T-helper 2 cell treated with Interferon-gamma antibody and Interleukin-4, amounts not matched to agents 100 ng/mL and 5 ng/mL, for 36 hours (primary cell): ENCODE data around the gene INCA1. TPM values are rescaled to one million over a fixed set of nuclear protein-coding genes. Genes with fewer than 3 reads are reported as not detected.

ENCODE experiments used
- intact Hi-C: fragments of 100-400 bp; cut with micrococcal nuclease; formaldehyde crosslinking; loops from one replicate; pipeline ENCODE4 v1.15.1; 2023
- total RNA-seq: library from RNA; stranded (reverse); gene quantifications from 2 replicates; pipeline ENCODE4 v1.2.3, GENCODE V29; 2022

The INCA1 gene
- total RNA-seq, 1 donor from 2014 or later, result 0.27 TPM

DNA sequence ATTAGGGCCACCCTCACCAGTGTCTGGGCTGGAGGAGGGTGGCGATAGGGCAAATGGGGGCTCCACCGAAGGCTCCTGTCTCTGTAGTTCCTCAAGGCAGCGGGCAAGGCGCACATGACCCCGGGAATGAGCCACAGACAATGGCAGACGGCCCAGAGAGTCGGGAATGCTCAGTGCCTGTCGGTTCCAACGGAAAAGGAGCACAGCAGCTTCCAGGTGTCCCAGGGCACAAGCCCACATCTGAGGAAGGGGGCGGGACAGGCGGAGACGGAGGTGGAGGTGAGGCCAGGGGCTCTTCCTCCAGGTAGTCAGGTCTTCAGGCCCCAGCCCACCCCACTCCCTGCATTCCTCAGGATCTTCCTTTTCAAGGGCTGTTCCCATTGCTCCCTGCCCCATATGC is 24.6 kb downstream of the INCA1 start:
- intact Hi-C loops, result no loop called here

DNA sequence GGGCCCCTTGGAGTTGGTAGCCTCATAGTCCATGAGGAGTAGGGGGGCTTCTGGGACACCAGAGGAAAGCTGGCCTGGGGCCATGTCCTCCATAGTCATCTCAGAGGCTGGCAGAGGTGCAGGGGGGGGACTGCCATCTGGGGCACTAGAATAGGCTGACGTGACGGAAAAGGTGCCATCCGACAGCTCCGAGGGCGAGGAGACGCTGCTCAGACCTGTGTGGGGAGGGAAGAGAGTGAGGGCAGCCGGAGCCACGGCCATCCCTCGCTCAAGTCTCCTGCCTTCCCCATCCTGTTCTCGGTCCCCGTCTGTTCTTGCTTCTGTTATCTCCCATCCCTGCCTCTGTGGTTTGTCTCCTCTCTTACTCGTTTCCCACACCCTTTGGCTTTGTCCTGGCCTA is 25.0 kb downstream of the INCA1 start:
- intact Hi-C loops, result no loop called here

DNA sequence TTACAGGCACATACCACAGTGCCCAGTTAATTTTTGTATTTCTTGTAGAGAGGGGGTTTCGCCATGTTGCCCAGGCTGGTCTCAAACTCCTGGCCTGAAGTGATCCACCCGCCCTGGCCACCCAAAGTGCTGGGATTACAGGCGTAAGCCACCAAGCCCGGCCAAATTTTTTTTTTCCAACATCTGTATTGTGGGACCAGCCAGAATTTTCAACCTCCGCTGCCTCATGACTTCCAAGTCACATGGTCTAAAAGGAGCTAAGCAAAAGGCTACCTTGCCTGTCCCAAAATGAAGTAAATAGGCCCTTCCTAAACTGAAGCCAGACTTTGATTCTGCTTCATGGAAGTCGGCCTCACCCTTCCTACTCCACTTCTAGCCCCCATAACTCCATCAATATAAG is 25.5 kb downstream of the INCA1 start:
- intact Hi-C loops, result no loop called here

DNA sequence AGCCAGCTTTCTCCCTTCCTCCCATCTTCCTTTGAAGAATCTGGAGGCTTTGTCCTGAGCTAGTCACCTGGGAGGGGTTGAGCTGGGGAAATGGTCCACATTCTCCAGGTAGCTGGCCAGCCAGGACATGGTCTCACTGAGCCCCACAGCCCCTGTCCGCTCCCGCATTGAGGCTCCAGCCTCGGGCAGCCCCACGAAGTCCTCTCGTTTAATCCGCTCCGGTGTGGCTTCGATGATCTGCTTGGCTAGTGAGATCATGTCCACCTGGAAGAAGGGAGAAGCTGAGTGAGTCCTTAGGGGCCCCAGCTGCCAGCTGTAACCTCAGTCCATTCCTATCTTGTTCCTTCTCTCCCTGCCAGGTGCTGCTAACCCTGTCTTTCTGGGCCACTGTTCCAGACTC is 27.0 kb downstream of the INCA1 start:
- intact Hi-C loops, result no loop called here

DNA sequence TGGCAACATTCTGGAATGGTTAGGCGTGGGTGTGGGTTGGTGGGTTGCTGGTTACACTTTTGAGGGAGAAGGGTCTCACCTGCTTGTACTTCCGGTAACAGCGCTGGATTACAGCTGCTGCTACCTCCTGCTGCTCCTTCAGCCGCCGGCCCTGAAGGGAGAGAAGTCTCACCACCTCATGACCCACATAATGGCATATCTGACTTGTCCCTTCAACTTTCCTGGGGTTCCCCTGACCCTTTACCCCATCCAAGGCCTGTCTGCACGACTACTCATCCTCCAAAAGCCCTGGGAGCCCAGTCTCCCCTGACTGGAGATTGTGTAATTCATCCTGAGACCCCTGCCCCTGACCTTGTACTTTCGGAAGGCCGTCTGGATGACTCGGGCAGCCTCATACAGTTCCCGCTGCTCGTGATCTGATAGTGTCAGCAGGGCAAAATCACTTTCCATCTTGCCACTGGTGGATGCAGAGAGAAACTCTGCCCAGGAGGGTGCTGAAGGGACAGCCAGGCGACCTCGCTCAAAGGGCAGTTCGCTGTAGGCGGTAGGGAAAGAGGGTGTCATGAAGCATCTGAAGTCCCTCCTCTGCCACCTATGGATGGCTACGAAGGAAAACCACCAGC is 27.7 kb downstream of the INCA1 start:
- intact Hi-C loops, result no loop called here

DNA sequence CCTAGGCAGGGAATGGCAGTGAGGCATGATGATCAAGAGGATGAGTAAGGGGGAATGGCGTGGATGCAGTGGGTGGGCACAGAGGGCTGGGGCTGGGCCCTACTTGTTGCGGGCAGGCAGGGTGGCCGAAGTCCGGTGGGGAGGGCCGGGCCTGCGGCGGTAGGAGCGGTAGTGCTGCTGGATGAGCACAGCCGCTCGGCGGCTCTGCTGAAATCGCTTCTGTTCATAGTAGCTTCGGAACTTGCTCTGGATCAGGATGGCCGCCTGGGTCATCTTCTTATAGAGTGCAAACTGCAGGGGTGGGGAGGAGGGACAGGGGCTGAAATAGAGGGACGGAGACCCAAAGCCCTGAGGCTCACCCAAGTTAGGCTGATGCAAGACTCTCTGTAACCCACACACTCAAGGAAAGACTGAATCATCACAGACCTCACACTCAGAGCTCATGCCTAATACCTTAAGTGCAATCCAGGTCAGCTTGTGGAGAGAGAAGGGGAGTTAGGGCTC is 28.2 kb downstream of the INCA1 start:
- intact Hi-C loops, result no loop called here

DNA sequence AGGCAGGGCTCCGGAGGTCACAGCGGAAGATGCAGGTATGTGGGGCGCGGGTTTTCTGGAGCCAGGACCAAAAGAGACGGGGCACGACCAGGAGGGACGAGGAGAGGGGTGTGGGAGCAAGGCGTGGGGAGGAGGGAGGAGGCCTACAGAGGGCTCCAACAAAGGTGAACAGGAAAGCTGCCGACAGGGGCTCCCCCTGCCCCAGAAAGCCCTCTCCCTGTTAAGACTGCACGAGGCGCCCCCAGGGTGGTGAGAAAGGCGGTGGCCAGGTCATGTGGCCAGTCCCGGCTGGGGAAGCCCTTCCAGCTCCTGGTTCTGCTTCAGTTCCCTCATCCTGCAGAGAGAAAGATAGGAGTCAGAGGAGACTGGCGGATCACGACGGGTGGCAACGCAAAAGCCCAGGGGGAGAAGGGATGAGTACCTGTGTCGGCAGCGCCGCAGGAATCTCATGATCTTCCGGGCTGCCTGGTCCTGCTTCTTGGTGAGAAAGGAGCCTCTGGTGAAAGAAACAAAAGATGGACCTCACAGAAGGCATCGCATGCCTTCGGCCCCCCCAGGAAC is 28.8 kb downstream of the INCA1 start:
- intact Hi-C loops, result no loop called here

DNA sequence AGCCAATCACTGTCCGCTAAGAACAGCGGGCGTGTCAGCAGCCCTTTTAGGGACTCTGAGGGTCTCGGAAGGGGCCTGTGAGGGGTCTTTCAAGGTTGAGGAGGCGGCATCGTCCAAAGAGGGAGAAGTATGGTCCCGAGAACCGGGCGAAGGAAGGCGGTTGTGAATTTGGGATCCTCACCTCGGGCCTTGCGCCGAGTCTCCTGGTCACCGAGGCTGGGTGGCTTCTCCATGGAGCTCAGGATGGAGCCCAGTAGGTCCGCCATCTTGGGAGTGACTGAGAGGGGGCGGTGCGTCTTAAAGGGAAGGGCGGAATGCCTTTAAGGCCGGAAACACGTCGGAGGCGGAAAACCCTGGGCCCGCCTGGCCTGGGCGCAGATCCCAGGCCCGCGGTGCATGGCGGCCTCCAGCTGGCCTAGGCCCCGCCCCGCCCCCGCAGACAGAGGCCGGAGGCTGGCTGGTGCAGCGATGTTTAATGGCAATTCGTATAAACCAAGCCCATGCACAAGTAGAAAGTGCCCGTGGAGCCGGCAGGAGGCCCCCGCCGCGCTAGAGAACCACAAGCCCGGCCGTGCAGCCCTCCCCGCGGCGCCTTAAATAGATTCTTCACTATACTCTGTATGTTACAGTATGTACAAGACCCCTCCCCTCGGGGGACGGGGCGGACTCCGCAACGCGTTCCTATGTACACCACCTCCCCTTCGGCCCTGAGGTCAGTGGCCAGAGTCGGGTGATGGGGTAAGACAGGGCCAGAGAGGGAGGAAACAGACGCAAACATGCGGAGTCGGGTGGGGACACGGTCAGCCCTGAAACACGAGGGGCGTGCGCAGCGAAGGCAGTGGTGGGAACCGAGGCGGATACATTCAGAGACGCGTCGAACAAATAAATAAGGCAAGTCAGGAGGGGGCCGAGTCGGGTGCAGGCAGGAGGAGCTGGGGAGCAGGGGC is 29.5 kb downstream of the INCA1 start, which contains the start of gene SPAG7:
TSS of gene SPAG7 (minus strand) at position 279 of the 947 bp plus-strand sequence. CDS start at position 266, 13 bp downstream.
- intact Hi-C loops, result loop anchor here (1.0 kb wide), 4 partner anchors 19 to 59 kb away; partner anchors contain the start of genes CAMTA2, RNF167 and SLC25A11

DNA sequence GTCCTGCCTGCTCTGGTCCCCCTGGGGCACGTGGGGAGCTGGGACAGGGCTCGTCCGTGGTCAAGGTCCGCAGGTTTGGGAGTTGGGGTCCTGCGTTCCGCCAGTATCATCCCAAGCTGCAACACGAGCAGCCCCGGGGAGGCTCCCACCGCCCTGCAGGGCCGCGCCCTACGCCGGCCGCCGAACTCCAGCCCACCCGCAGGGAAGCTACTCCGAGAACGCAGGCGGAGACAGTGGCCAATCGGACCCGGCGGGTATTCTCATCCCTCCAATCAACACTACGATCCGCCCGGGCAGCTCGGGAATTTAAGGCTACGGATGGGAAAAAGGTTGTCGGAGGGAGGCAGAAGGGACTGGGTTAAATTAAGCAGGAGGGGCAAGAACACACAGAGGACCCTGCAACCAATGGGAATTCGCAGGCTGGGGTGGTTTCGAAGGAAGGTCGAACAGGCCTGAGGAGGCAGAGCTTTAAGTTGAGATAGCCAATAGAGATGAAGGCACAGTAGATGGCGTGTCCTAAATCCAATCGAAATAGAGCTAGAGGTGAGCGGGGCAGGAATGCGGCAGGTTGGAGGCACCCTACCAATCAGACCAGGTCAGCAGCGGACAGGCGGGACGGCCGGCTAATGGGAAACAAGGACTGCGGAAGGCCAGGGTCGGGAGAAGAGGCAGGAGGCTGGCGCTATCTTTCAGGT is 30.3 kb downstream of the INCA1 start:
- intact Hi-C loops, result loop anchor here (1.0 kb wide), 4 partner anchors 18 to 58 kb away; partner anchors contain the start of genes CAMTA2, RNF167 and SLC25A11

DNA sequence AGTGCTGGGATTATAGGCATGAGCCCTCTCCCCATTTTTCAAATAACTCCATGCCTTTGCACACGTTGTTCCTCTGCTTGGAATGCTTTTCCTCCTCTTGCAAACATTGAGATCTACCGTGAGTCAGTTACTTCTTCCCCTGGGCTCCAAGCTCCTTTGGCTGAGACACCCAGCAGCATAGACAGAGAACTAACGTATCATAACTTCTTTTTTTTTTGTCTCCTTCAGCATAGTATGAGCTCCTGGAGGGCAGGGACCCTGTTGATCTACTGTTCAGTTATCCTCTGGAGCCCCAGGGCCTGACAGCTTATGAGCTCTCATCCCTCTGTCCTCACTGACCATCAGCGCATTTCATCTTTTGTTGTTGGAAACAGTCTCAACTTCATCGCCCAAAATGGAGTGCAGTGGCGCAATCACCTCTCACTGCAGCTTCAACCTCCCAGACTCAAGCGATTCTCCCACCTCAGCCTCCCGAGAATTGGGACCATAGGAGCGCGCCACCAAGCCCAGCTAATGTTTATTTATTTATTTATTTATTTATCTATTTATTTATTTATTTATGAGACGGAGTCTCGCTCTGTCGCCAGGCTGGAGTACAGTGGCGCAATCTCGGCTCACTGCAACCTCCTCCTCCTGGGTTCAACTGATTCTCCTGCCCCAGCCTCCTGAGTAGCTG is 31.9 kb downstream of the INCA1 start:
- intact Hi-C loops, result no loop called here

DNA sequence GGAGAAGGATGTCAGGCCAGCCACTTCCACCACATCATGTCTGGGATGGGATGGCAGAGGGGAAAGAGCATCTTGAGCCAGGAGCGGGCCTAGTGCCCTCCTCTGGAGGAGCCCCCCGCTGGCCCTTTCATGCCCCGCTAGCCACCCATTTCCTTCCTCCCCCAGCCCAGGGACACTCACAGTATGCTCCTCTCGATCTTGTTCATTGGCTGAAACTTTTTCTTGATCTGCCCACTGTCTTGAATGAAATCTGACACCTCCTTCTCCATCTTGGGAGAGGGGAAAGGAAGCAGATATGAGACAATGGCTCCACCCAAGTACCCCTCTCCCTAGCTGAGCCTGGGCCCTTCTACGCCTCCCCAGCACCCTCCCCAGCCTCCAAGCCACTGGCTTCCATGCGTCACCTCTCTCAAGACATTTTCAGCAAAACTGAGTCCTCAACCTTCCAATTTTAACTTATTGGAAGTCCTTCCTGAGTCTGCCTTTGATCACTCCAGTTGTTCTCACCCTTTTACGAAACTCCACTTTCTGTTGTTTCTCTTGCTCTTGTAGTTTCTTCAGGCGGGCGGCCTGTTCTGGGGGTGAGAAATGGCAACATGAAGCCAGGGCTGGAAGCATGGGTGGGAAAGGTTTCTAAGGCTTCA is 36.9 kb downstream of the INCA1 start:
- intact Hi-C loops, result no loop called here

DNA sequence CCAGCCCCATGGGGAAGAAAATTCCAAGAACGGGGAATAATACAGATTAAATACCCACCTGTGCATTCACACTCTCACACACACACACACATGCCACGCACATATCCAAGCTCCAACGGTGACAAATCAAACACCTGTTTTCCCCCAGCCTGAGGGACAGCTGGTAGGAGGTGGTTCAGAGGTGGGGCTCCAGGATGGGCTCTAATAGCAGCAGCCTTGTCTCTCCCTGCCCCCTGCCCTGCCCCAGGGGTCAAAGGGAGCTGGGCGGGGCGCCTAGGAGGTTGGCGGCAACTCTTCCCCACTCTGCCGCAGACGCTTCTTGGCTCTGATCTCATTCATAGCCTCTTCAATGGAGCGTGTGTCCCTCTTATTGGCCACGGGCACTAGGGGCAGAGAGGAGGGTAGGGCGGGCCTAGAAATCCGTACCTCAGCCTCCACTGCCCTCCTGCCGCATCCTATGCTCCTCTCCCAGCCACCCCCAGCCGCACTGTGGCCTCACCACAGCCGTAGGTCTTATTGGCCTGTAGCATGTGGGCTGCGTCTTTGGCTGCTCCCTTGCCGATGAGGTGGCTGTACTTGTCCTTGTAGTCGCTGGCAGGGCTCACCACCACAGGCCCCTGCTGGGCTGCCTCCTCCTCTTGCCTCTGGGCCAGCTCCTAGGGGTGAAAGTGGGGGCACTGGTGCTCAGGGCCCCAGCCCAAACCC is 37.9 kb downstream of the INCA1 start:
- intact Hi-C loops, result no loop called here

DNA sequence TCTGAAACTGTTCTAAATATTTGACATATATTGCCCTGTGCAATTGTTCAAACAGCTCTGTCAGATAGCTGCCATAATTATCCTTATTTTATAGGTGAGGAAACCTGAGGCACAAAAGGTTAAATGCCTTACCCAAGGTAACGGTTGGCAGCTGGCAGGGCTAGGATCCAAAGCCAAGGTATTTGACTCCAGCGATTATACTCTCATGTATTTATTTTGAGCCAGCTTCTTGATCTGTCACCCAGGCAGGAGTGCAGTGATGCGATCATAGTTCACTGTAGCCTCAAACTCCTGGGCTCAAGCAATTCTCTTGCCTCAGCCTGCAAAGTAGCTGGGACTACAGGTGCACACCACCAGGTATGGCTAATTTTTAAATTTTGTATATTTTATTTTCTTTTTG is 39.2 kb downstream of the INCA1 start:
- intact Hi-C loops, result no loop called here

DNA sequence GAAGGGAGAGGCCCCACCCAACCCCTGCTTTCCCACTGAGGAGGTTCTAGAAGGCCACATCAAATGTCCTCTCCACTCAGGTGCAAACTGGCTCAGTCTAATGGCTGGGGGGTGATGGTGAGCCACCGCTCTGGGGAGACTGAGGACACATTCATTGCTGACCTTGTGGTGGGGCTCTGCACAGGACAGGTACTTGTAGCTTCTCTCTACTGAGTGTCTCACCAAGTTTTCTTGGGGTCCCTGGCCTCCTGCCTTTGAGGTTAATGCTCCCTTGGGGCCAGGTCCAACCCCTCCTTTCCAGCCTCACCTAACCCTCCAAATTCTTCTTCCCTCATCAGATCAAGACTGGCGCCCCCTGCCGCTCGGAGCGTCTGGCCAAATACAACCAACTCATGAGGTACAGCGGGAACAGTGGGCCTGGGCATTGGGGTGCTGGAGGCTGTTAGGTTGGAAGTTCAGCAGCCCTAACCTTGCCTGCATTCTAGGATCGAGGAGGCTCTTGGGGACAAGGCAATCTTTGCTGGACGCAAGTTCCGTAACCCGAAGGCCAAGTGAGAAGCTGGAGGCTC is 40.7 kb downstream of the INCA1 start:
- intact Hi-C loops, result no loop called here

DNA sequence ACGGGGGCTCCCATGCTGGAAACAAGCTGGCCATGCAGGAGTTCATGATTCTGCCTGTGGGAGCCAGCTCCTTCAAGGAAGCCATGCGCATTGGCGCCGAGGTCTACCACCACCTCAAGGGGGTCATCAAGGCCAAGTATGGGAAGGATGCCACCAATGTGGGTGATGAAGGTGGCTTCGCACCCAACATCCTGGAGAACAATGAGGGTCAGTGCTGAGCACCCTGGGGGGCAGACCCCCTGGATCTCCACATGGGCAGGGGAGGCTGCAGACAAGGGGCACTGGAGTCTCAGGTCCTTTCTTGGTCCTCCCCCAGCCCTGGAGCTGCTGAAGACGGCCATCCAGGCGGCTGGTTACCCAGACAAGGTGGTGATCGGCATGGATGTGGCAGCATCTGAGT is 42.2 kb downstream of the INCA1 start:
- intact Hi-C loops, result no loop called here

DNA sequence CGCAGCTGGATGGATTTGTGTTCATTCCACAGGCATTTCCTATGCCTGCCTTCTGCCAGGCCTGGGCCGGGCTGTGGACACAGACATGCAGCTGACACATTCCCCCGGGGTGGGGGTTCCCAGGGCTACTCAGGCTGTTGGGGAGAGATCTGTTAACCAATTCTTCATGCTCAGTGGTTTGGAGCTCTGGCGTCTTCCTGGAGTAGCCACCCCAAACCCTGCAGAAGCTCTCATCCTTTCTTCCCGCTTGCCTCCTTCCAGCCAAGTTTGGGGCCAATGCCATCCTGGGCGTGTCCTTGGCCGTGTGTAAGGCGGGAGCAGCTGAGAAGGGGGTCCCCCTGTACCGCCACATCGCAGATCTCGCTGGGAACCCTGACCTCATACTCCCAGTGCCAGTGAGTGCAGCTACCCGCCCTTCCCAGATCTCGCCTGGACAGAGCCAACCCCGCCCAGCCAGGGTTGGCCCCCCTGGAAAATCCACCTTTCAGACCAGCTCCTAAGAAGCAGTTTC is 43.8 kb downstream of the INCA1 start:
- intact Hi-C loops, result no loop called here

DNA sequence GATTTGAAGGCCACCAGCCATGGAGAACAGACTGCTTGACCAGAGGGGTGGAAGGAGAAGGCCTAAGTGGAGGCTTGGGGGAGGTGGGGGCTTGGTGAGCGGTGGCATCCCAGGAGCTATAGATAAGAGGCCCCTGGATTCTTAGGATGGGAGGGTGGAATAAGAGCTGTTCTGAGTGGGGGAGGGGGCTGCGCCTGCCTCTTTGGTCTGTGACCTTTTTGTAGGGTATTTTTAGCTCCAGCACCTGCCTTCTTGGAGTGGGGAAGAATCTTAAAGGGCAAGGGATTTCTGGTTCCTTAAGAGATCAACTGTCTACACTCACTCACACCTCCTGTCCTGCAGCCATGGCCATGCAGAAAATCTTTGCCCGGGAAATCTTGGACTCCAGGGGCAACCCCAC is 45.8 kb downstream of the INCA1 start:
- intact Hi-C loops, result no loop called here

DNA sequence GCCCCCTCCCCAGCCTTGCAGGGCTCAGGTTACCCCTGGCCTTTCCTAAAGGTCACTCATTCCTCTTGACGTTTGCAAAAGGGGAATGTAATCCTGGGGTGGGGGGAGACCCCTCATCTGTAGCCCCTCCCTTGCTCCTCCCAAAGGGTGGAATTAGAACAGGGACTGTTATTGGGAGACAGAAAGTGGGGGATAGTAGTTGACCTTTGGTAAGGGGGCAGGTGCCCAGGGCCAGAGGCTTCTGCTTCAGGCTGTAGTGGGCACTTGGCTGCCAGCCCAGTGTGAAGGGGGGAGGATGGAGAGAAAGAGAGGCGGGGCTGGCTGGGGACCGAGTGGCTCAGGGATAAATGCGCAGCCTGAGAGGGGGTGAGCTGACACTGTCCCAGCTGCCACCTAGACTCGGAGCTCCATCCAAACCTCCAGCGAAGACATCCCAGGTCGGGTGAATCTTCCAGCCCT is 46.5 kb downstream of the INCA1 start, which contains the start of gene ENO3:
TSS of gene ENO3 (plus strand) at position 374 of the 459 bp plus-strand sequence. CDS start 711 bp downstream, outside the sequence.
- intact Hi-C loops, result no loop called here
